GM19438 (cell line): ENCODE measurements around the gene NABP1.

Experiments
- ATAC-seq: cut with Tn5 transposase; IDR thresholded peaks from one replicate; pipeline ENCODE4 v1.9.1; 2021; ENCODE audit warnings: low read depth; ENCODE audit not compliant: unreplicated experiment

NABP1 gene

GRCh38 chr2:191646163-191646902, 31.6 kb upstream of the NABP1 start:
- no peak for ATAC-seq

GRCh38 chr2:191649519-191649918, 28.4 kb upstream of the NABP1 start:
- no peak for ATAC-seq

- ATAC-seq, result peak; percentile 98
Measured at GRCh38 chr2:191650896-191651773, 26.8 kb upstream of the NABP1 start.

DNA sequence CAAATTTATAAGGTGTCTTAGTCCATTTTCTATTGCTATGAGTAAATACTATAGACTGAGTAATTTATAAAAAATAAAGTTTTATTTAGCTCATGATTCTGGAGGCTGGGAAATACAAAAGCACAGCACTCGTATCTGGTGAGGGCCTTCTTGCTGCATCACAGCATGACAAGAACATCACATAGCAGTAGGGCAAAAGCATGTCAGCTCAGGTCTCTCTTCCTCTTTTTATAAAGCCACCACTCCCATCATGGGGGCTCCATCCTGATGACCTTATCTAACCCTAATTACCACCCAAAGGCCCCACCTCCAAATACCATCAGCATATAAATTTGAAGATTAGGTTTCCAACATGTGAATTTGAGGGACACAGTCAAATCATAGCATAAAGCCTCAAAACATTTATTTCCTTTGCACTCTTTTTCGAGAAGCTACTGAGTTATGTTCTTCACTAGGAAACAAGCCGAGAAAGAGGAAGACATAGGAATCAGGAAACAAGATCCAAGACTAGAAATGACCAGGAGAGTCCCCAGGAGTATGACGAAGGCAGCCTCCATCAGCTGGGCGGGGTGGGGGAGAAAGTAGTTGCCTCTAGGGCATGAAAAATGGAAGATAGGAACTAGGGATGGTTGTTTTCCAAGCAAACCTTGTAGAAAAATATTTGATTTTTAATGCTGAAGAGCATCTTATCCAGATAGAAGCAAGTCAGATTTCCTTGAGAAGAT, 24.1 kb upstream of the NABP1 start:
- ATAC-seq, result no peak

GRCh38 chr2:191656391-191656790, 21.5 kb upstream of the NABP1 start:
- ATAC-seq, result no peak

DNA sequence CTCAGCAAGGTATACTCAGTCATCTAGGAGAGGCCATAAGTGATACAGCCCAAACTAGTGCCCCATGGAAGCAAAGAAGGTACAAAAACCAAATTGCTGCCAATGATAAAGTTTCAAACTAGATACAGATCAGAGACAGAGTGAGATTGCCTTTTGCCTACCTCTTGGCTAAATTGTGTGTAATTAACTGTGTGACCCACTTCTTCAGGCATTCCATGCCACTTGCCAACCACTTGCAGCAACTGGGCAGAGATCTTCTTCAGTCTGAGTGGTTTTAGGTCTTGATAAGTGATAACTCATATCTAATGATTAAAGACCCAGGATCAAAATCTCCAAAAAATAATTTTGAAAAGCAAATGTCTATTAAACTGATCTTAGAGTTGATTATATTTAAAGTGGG, 21.1 kb upstream of the NABP1 start:
- ATAC-seq, result no peak

GRCh38 chr2:191657977-191658376, 20.0 kb upstream of the NABP1 start:
- ATAC-seq, result no peak

GRCh38 chr2:191659198-191659597, 18.7 kb upstream of the NABP1 start:
- no peak for ATAC-seq

- no peak for ATAC-seq
Measured at GRCh38 chr2:191660575-191660974, 17.4 kb upstream of the NABP1 start.

GRCh38 chr2:191661097-191661924, 16.6 kb upstream of the NABP1 start:
- no peak for ATAC-seq

DNA sequence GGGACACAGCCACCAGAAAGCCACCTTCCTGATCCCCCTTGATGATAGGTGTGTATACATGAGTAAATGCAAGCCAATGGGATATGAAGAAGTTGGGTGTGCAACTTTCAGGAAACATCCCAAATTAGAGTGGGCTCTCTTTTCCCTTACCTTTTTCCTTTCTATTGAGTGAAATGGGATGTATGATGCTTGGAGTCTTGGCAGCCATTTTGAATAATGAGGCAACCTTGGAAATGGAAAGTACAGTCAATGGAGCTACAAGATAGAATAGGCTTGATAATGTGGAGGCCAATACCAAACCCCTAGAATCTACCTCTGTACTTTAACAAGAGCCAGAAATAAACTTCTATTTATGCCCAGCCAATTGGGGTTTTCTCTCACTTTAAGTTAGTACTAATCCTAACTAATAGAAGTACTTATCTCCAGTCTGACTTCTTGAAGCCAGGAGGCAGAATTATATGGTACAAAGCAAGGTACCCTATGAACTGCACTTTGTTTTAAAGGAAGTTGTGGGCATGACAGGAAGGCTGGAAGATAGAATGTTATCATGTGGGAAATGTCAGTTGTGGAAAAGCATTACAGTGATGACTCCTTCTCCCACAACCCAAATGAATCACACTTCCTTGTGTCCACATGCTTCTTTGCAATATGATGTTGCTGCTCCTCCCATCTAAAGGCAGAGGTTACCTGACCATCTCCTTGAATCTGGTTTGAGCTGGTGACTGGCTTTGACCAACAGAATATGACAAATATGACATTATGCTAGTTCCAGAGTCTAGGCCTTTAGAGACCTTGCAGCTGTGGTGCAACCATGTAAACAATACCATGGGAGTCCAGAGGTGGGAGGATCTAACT, 12.9 kb upstream of the NABP1 start:
- no peak for ATAC-seq

DNA sequence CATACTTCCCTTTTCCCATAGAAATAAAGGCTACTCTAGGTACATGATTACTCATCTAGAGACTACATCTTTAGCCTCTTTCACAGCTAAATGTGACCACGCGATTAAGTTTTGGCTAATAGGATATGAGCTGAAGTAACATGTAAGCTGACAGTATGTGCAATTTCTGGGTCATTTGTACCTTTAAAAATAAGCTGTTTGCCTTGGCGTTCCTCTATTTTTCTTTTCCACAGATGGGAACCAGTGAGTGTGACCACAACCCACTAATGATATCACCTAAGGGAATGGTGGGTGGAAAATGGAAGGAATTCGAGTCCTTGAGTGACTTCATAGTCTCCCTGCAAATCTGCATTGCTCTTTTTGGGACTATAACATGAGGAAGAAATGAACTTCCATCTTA, 11.7 kb upstream of the NABP1 start:
- no peak for ATAC-seq

DNA sequence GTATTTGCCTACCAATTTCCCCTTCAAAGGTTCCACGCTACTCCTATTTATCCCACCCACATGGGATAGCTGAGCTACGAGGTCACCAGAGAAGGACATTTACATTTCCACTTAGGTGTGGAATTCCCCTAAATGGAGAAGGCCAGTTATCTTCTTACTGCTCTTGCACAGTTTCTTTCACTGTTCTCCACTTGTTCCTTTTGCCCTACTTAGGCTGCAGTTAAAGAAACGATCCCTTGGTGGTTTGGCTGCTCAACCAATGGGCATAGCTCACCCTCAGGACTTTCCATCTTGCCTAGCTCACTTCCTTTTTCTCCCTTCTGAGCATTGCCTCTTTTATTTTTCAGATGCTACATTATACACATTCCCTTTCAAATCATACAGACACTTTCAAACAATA, 11.2 kb upstream of the NABP1 start:
- peak; percentile 59 for ATAC-seq

DNA sequence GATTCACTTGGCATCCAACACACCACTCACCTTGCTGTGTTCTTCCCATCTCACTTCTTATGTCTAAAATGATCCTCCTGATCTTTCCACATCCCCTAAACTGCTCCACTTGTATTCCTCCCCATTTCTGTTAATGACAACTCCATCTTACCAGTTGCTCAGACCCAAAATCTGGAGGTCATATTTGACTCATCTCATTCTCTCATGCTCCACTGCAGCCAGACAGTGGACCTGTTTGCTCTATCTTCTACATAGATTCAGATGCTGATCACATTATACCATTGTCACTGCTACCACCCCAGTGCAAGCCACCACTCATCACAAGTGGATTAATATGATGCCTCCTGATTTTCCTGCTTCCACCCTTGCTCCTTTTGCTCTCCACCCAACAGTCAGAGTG, 7.9 kb upstream of the NABP1 start:
- ATAC-seq, result peak; percentile 48

- no peak for ATAC-seq
Measured at GRCh38 chr2:191670787-191671186, 7.1 kb upstream of the NABP1 start.

DNA sequence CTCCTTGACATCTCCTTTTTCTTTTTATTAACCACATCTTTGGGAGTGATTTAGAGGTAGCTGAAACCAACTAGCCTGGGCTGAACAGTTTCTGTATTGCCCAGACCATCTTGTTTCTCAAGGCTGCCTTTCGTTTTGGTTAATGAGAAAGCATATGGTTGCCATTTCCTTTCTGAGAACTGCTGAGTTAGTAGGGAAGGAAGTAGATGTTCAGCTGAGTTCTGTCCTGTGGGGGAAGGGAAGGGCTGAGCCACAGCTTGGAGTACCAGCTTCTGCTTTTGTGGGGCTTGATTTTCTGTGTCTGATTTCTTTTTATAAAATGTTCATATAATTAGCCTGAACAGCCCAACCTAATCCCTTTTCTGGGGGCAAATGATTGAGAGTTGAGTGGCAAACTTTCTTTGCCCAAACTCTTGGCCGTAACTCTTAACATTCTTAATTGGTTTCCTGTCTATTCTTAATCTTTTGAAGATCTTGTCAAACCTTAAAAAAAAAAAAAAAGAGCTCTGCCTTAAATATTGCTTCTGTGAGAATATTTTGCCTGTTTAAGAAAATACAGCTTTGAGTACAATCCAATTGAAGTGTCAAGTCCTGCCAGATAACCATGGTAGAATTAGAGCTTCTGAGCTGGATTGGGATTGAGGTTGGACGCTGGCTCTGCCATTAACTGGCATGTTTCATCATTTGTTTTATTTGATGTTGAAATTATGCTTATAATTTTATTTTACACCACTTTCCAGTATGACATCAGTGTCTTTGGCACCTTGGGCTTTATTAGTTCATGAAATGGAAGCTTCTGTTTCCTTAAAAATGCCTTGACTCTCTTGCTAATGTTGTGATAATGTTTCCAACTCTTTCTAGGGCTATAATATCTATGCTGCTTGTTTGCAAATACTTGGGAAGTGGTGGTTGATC, 1.9 kb upstream of the NABP1 start:
- peak; percentile 64 for ATAC-seq

GRCh38 chr2:191676790-191677645, 918 bp upstream of the NABP1 start:
- peak; percentile 24 for ATAC-seq
